Central memory CD8-positive, alpha-beta T cell (primary cell): ENCODE data around the gene CEMIP2.

Experiments used
- ATAC-seq: fragments of 150-1000 bp; cut with Tn5 transposase; replicated peaks from 2 replicates; pipeline ENCODE4 v1.10.0; 2022; ENCODE audit warnings: mild to moderate bottlenecking, moderate FRiP score, moderate number of reproducible peaks; ENCODE audit not compliant: poor library complexity, severe bottlenecking; ENCODE audit errors: extremely low read depth
- DNase-seq, 2 donors: peaks; one replicate each; pipeline ENCODE4 v3.0.0; 2021; ENCODE audit warnings: low spot score in 2 of 2
- H3K27ac Mint-ChIP-seq: one replicate; pipeline ENCODE4 v1.8.0; 2022; ENCODE audit warnings: low read depth, mild to moderate bottlenecking, moderate library complexity, mixed read lengths
- H3K27me3 Mint-ChIP-seq: one replicate; pipeline ENCODE4 v1.8.0; 2022; ENCODE audit warnings: mixed read lengths
- H3K36me3 Mint-ChIP-seq: one replicate; pipeline ENCODE4 v1.8.0; 2022; ENCODE audit warnings: mild to moderate bottlenecking, moderate library complexity, mixed read lengths; ENCODE audit not compliant: insufficient read depth
- H3K4me1 Mint-ChIP-seq: one replicate; pipeline ENCODE4 v1.8.0; 2022; ENCODE audit warnings: mixed read lengths
- H3K4me3 Mint-ChIP-seq: one replicate; pipeline ENCODE4 v1.8.0; 2022; ENCODE audit warnings: mild to moderate bottlenecking, moderate library complexity, mixed read lengths
- H3K9me3 Mint-ChIP-seq: one replicate; pipeline ENCODE4 v1.8.0; 2022; ENCODE audit warnings: mixed read lengths

Gene CEMIP2

DNA sequence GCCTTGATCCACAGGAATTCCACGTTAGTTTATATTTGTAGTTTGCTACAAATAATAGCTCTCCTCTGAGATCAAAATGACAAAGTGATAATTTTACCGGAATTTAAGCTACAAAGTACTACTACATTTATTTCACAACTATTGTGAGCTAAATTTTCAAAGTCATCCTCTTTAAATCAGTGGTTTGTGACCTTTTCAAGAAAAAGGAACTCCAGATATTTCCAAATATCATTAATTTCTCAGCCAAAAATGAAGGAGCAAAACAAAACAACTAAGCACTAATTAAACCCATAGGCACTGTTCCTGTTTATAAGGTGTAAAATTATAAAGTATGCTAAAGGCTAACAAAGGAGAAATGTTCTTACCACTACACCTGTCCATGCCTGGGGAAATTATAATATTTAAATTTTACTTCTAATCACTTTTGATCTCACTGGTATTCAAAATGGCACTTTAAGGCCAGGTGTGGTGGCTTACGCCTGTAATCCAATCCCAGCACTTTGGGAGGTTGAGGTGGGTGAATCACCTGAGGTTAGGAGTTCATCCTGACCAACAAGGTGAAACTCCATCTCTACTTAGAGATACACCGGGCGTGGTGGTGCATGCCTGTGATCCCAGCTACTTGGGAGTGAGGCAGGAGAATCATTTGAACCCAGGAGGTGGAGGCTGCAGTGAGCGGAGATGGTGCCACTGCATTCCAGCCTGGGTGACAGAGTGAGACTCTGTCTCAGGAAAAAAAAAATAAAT lies 77.5 kb downstream of the CEMIP2 start:
- ATAC-seq (no peak), DNase-seq (no peak)
- Mint-ChIP-seq H3K4me3 (no peak overlapping the region), H3K4me1 (peaks cover 15% of the 10 kb centered on the region), H3K9me3 (no peaks in the 10 kb centered on the region), H3K36me3 (peaks cover 32% of the 10 kb centered on the region), H3K27me3 (no peaks in the 10 kb centered on the region), H3K27ac (no peak overlapping the region)

- DNase-seq (no peak), ATAC-seq (no peak)
- Mint-ChIP-seq H3K36me3 (peaks cover 31% of the 10 kb centered on the region), H3K27me3 (no peaks in the 10 kb centered on the region), H3K9me3 (no peaks in the 10 kb centered on the region), H3K4me3 (no peak overlapping the region), H3K27ac (no peak overlapping the region), H3K4me1 (peaks cover 21% of the 10 kb centered on the region)
These were observed 78.1 kb downstream of the CEMIP2 start for GRCh38 chr9:71690063-71690688.

DNA sequence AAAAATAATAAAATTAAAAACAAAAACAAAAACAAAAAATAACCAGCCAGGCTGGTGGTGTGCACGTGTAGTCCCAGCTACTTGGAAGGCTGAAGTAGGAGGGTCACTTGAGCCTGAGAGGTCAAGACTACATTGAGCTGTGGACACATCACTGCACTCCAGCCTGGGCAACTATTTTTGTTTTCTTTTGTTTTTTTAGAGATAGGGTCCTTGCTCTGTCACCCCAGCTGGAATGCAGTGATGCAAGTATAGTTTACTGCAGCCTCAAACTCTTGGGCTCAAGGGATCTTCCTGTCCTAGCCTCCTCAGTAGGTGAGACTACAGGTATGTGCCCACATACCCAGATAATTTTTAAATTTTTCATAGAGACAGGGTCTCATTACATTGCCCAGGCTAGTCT lies 80.6 kb downstream of the CEMIP2 start:
- H3K4me3 Mint-ChIP-seq = no peak overlapping the region
- H3K36me3 Mint-ChIP-seq = peaks cover 24% of the 10 kb centered on the region
- peaks cover 35% of the 10 kb centered on the region for H3K4me1 Mint-ChIP-seq
- ATAC-seq = no peak
- no peak for DNase-seq
- H3K27ac Mint-ChIP-seq = no peak overlapping the region
- H3K9me3 Mint-ChIP-seq = no peaks in the 10 kb centered on the region
- no peaks in the 10 kb centered on the region for H3K27me3 Mint-ChIP-seq

DNA sequence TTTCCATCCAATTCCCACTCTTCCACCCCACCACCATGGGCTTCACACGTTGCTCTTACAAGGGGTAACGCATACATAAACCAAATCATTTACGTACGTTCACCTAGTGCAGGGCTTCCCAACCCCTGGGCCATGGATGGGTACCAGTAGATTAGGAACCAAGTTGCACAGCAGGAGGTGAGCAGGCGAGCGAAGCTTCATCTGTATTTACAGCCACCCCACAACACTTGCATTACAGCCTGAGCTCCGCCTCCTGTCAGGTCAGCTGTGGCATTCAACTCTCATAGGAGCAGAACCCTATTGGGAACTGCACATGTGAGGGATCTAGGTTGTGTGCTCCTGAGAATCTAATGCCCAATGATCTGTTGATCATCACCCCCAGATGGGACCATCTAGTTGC lies 82.3 kb downstream of the CEMIP2 start:
- peak overlapping the region; percentile 54 for H3K4me3 Mint-ChIP-seq
- H3K4me1 Mint-ChIP-seq = peaks cover 30% of the 10 kb centered on the region
- no peak overlapping the region for H3K27ac Mint-ChIP-seq
- H3K9me3 Mint-ChIP-seq = no peaks in the 10 kb centered on the region
- no peaks in the 10 kb centered on the region for H3K27me3 Mint-ChIP-seq
- peaks cover 23% of the 10 kb centered on the region for H3K36me3 Mint-ChIP-seq
- ATAC-seq (no peak), DNase-seq (no peak)

- no peak overlapping the region for H3K27ac Mint-ChIP-seq
- no peaks in the 10 kb centered on the region for H3K9me3 Mint-ChIP-seq
- H3K4me1 Mint-ChIP-seq = peaks cover 30% of the 10 kb centered on the region
- no peaks in the 10 kb centered on the region for H3K27me3 Mint-ChIP-seq
- H3K4me3 Mint-ChIP-seq = peak overlapping the region; percentile 54
- H3K36me3 Mint-ChIP-seq = peaks cover 20% of the 10 kb centered on the region
- ATAC-seq = peak; percentile 98
- DNase-seq = peak in 1 of 2 donors; percentile 27
These were observed 82.9 kb downstream of the CEMIP2 start for GRCh38 chr9:71685394-71685793.

- ATAC-seq (no peak), DNase-seq (no peak)
- peaks cover 30% of the 10 kb centered on the region for H3K4me1 Mint-ChIP-seq
- H3K9me3 Mint-ChIP-seq = no peaks in the 10 kb centered on the region
- H3K27ac Mint-ChIP-seq = no peak overlapping the region
- H3K4me3 Mint-ChIP-seq = no peak overlapping the region
- peaks cover 13% of the 10 kb centered on the region for H3K36me3 Mint-ChIP-seq
- no peaks in the 10 kb centered on the region for H3K27me3 Mint-ChIP-seq
These were observed 83.7 kb downstream of the CEMIP2 start for GRCh38 chr9:71684566-71684965.

DNA sequence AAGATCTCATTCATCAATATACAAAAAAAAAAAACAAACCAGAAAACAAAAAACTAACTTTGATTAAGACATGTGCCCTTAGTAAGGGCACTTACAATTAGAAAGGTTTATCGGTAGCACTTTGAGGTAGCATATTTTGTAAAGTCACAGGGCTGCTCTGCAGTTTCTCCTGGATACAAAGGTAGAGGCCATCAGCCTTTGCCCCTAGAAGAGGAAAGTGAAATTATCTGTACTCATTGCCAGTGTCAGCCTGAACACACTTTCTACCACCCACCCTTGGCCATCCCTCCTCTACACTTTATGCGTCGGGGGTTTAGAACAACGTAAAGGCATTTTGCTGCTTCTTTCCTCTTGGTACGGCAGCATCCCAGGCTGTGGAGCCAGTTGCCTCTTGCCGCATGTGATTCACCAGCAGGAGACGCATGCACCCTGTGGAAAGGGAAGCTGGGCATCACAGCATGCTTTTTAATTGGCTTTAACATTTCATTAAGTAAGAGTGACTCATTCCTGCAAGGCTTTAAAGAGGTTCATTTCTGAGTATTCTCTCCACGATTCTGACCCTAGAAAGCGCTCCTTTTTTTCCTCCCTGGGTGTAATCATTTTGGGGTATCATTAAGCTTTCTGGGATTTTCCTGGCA lies 84.6 kb downstream of the CEMIP2 start:
- no peak overlapping the region for H3K27ac Mint-ChIP-seq
- peaks cover 9% of the 10 kb centered on the region for H3K36me3 Mint-ChIP-seq
- no peaks in the 10 kb centered on the region for H3K9me3 Mint-ChIP-seq
- no peak for DNase-seq
- H3K4me3 Mint-ChIP-seq = no peak overlapping the region
- no peaks in the 10 kb centered on the region for H3K27me3 Mint-ChIP-seq
- no peak for ATAC-seq
- H3K4me1 Mint-ChIP-seq = peaks cover 30% of the 10 kb centered on the region

DNA sequence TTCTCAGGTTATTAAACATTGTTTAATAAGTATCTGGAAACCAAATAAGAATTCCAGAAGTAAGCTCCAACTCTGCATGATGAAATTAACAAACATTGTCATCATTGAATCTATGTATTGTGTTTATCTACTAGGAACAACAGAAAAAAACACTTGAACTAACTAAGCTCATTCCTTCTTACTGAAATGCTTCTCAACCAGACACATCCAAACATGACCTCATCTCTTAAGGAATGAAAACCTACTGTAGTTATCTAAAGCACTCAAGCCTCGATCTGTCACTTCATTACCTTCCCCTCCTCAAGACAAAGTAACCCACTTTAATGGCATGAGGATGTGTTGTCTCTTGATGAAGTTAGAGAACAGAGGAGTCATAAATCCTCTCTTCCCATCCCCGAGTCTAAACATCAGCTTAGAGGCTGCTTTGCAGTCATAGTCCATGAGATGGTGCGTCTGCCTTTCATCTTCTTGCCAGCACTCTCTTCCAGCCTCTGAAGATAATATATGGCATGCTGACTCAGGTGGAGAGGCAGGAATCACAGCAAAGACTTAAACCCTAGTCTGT lies 86.5 kb downstream of the CEMIP2 start:
- ATAC-seq = no peak
- no peaks in the 10 kb centered on the region for H3K27me3 Mint-ChIP-seq
- no peak overlapping the region for H3K27ac Mint-ChIP-seq
- peaks cover 27% of the 10 kb centered on the region for H3K4me1 Mint-ChIP-seq
- no peaks in the 10 kb centered on the region for H3K9me3 Mint-ChIP-seq
- peaks cover 6% of the 10 kb centered on the region for H3K36me3 Mint-ChIP-seq
- H3K4me3 Mint-ChIP-seq = no peak overlapping the region
- no peak for DNase-seq

DNA sequence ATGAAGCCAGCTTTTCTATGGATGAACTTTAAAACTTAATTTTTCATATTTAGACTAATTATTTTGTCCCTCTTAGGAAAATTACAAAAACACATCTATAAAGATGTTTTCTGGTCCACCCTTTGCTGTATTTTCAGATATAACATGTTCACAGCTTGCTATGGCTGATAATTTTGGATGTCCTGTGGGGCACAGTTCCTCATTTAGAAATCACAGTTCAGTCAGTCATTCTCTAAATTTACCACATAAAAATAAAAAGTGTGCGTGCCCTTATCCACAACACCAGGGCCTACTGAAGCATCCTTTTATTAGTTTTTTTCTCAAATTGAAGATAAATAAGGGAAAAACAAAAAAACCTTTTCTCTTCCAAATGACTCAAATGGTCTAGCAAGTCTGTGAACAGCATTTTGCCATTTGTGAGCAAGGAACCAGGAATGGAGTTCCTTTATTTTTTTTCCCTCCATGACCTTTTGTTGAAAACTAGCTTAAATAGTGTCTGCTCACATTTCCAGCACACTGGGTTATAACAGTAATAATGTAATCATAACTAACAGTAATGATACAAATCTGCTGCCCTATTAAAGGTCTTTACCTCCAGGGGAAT lies 87.1 kb downstream of the CEMIP2 start:
- peaks cover 6% of the 10 kb centered on the region for H3K36me3 Mint-ChIP-seq
- no peak for ATAC-seq
- peaks cover 28% of the 10 kb centered on the region for H3K4me1 Mint-ChIP-seq
- H3K9me3 Mint-ChIP-seq = no peaks in the 10 kb centered on the region
- H3K27ac Mint-ChIP-seq = no peak overlapping the region
- no peak for DNase-seq
- no peak overlapping the region for H3K4me3 Mint-ChIP-seq
- H3K27me3 Mint-ChIP-seq = no peaks in the 10 kb centered on the region

DNA sequence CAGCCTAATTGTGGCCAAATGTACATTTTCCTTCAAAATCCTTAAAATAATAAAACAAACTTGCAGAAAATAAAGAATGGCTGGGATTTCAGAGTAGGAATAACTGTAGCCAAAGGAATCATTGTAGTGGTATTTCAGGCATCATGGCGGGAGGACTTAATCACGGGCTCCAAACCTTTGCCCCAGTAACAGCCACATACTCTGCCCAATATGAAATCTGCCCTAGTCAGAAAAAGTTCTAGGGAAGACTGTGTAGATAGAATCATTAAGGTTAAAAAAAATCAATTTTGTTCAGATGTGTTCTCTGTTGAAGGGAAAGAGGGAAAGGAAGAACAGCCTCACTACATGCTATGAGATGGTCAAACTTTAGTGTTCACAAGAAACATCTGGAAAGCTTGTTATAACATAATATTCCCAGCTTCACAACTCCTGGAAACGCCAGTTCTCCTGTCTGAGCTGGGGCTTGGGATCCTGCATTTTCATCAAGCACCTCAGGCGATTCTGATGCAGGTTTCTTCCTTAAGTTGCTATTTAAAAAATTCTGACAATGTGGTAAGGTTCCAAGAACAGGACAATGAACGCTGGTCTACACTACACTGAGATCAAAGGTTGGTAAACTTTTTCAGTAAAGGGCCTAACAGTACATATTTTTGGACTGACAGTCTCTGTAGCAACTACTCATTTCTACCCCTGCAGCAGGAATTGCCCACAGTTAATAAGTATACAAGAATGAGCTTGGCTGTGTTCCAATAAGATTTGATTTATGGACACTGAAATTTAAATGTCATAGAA lies 87.9 kb downstream of the CEMIP2 start:
- peaks cover 5% of the 10 kb centered on the region for H3K36me3 Mint-ChIP-seq
- no peak overlapping the region for H3K4me3 Mint-ChIP-seq
- DNase-seq = no peak
- H3K27ac Mint-ChIP-seq = no peak overlapping the region
- ATAC-seq = no peak
- H3K4me1 Mint-ChIP-seq = peaks cover 20% of the 10 kb centered on the region
- no peaks in the 10 kb centered on the region for H3K9me3 Mint-ChIP-seq
- H3K27me3 Mint-ChIP-seq = no peaks in the 10 kb centered on the region

GRCh38 chr9:71678999-71679398 lies 89.3 kb downstream of the CEMIP2 start:
- DNase-seq = no peak
- H3K27ac Mint-ChIP-seq = no peak overlapping the region
- peaks cover 2% of the 10 kb centered on the region for H3K36me3 Mint-ChIP-seq
- no peaks in the 10 kb centered on the region for H3K27me3 Mint-ChIP-seq
- no peak for ATAC-seq
- no peaks in the 10 kb centered on the region for H3K9me3 Mint-ChIP-seq
- no peak overlapping the region for H3K4me3 Mint-ChIP-seq
- peaks cover 10% of the 10 kb centered on the region for H3K4me1 Mint-ChIP-seq

DNA sequence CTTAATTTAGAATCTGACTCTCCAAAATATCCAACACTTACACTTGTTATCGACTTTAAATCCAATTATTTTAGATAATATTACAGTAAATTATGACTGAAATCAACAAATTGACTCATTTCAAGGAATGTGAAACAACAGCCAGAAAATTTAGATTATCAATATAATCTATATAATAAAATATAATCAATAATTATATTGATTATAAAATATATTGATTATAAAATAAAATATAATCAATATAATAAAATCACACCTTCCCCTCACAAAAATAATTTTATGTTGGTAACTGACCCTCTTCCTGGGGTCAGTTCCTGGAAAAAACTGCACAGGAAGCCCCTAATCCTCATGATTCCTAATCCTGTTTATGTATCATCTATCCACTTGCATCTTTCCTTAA lies 91.1 kb downstream of the CEMIP2 start:
- DNase-seq = no peak

More for the DNA sequence above, 91.1 kb downstream of the CEMIP2 start:
- Mint-ChIP-seq H3K4me3 (no peak overlapping the region), H3K36me3 (no peaks in the 10 kb centered on the region), H3K4me1 (peaks cover 5% of the 10 kb centered on the region), H3K9me3 (no peaks in the 10 kb centered on the region), H3K27ac (no peak overlapping the region), H3K27me3 (no peaks in the 10 kb centered on the region)
- ATAC-seq = no peak
